ENCODE data around the gene APOBEC4. TPM values are rescaled to one million over a fixed set of nuclear protein-coding genes. Genes with fewer than 3 reads are reported as not detected.

APOBEC4 gene
- total RNA-seq, 1 experiment from 2014 or later, result not detected

DNA sequence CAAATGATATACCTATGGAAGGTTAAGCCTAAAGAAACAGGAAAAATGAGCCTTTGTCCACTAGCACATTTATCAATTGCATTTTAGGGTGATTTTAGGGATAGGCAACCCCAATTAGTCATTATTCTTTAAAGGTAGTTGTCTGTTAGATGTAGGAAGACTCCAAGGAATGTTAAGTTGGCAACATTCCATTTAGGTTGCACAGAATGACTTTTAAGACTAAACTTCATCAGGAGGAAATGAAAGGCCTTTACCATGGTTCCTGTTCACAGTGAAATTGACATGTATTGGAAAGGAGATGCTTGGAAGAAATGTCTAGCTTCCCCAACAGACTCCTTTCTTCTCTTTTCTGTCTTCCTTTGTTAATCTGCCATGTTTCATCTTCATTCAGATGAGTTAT, 1.6 kb upstream of the APOBEC4 start:
- no peaks in the 10 kb centered on the region for H3K9me3 ChIP-seq (ENCODE audit: control insufficient read depth in 1 of 2, insufficient read depth in 1 of 2, low read depth in 1 of 2, low read length in 2 of 2)
- no peaks in the 10 kb centered on the region for H3K9me2 ChIP-seq (ENCODE audit: insufficient read depth)
- intact Hi-C loops (cut with micrococcal nuclease), result loop anchor here (1.0 kb wide), 2 partner anchors 31 to 262 kb away; no protein-coding TSS in a partner anchor
- ChIA-PET RAD21 (ENCODE audit: low non-redundant PET in 1 of 2, low total read pairs in 2 of 2, uncharacterized antibody in 2 of 2, unreplicated experiment in 2 of 2) (interaction anchor here in 1 of 2 experiments (2.0 kb wide), 1 partner anchor 261 kb away, joined by 8 read pairs; no protein-coding TSS in a partner anchor), CTCF (interaction anchor here (1.0 to 4.3 kb wide), 4 partner anchors 9 to 558 kb away, joined by 3 to 83 read pairs (median 6); no protein-coding TSS in a partner anchor), POLR2A (interaction anchor here (1.3 kb wide), 1 partner anchor 30 kb away, joined by 3 read pairs; no protein-coding TSS in a partner anchor)
- no peak overlapping the region for H3K27ac ChIP-seq (ENCODE audit: low read depth, low read length)
- 0 out of 4 replicates have a peak, but pooled peaks cover 0 to 3% of the 10 kb centered on the region in 2 experiments for H3K4me1 ChIP-seq (ENCODE audit: control insufficient read depth in 1 of 2, insufficient read depth in 2 of 2, low read length in 2 of 2)
- H3K79me2 ChIP-seq (ENCODE audit: insufficient read depth, low read length), result no peaks in the 10 kb centered on the region
- ATAC-seq (no peak), DNase-seq (ENCODE audit: low read depth, low spot score) (no peak)
- no peaks in the 10 kb centered on the region for H3K27me3 ChIP-seq (ENCODE audit: insufficient read depth, low read length)
- no peaks in the 10 kb centered on the region for H3K36me3 ChIP-seq (ENCODE audit: control insufficient read depth in 1 of 2, insufficient read depth in 2 of 2, low read length in 2 of 2)
- TF ChIP-seq POLR2A (IDR thresholded peaks at IDR 0.05; ENCODE audit: borderline replicate concordance, extremely low read depth, insufficient read depth, insufficient read length) (no peak), SP1 (IDR thresholded peaks at IDR 0.05; ENCODE audit: low read depth) (no peak), CBX3 (IDR thresholded peaks at IDR 0.05; ENCODE audit: low read depth) (no peak), ELF1 (IDR thresholded peaks at IDR 0.05; ENCODE audit: borderline replicate concordance, low read depth) (no peak), ZFX (IDR thresholded peaks at IDR 0.05) (no peak), EZH2 (IDR thresholded peaks at IDR 0.05) (no peak), SRF (IDR thresholded peaks at IDR 0.05; ENCODE audit: low read depth) (no peak), SIN3A (IDR thresholded peaks at IDR 0.05; ENCODE audit: low read depth) (no peak), ZNF274 (IDR thresholded peaks at IDR 0.05; ENCODE audit: low read depth, low read length) (no peak), TCF7L2 (IDR thresholded peaks at IDR 0.05; ENCODE audit: borderline replicate concordance, extremely low read depth, insufficient read depth, insufficient read length) (no peak), EGR1 (IDR thresholded peaks at IDR 0.05; ENCODE audit: low read depth) (no peak), CEBPB (IDR thresholded peaks at IDR 0.05; ENCODE audit: low read depth) (no peak), POLR2AphosphoS5 (IDR thresholded peaks at IDR 0.05; ENCODE audit: low read depth, low read length) (no peak), JUND (IDR thresholded peaks at IDR 0.05) (no peak), YY1 (IDR thresholded peaks at IDR 0.05; ENCODE audit: extremely low read depth, insufficient replicate concordance, low read depth, low read length) (no peak)
- TF ChIP-seq, protein P1, sequence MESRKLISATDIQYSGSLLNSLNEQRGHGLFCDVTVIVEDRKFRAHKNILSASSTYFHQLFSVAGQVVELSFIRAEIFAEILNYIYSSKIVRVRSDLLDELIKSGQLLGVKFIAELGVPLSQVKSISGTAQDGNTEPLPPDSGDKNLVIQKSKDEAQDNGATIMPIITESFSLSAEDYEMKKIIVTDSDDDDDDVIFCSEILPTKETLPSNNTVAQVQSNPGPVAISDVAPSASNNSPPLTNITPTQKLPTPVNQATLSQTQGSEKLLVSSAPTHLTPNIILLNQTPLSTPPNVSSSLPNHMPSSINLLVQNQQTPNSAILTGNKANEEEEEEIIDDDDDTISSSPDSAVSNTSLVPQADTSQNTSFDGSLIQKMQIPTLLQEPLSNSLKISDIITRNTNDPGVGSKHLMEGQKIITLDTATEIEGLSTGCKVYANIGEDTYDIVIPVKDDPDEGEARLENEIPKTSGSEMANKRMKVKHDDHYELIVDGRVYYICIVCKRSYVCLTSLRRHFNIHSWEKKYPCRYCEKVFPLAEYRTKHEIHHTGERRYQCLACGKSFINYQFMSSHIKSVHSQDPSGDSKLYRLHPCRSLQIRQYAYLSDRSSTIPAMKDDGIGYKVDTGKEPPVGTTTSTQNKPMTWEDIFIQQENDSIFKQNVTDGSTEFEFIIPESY (IDR thresholded peaks at IDR 0.05; ENCODE audit: extremely low read depth, insufficient replicate concordance, low read length), result no peak
- TF ChIP-seq, protein P2, sequence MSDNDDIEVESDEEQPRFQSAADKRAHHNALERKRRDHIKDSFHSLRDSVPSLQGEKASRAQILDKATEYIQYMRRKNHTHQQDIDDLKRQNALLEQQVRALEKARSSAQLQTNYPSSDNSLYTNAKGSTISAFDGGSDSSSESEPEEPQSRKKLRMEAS (IDR thresholded peaks at IDR 0.05), result no peak
- H3K4me3 ChIP-seq (replicated peaks in 1 of 2; ENCODE audit: low read depth in 1 of 2, low read length in 2 of 2), result no peak overlapping the region
- no peak overlapping the region for H3K4me2 ChIP-seq (ENCODE audit: low read length)
- H4K20me1 ChIP-seq (ENCODE audit: insufficient read depth), result no peaks in the 10 kb centered on the region
- H3K9ac ChIP-seq (ENCODE audit: low read length), result no peak overlapping the region
- BruUV-seq (replicated peaks), result no TSS peak
- H2AFZ ChIP-seq (ENCODE audit: low read depth, low read length, poor library complexity, severe bottlenecking), result no peak overlapping the region
